Activated CD4-positive, alpha-beta memory T cell treated with anti-CD3 and anti-CD28 coated beads, Interleukin-2, amount 10 ng/mL, durations not matched to agents 7 days and 5 days (primary cell): ENCODE data around the gene CTDNEP1. TPM values are rescaled to one million over a fixed set of nuclear protein-coding genes. Genes with fewer than 3 reads are reported as not detected.

ENCODE experiments used
- CTCF ChIA-PET: fragments of 350-600 bp; sonication (Branson Sonifier 250); formaldehyde crosslinking; loops from one replicate; lab custom pipeline; 2021; ENCODE audit warnings: antibody characterized with exemption, inconsistent platforms; lab: Charles Lee
- POLR2A ChIA-PET: fragments of 350-600 bp; sonication (Branson Sonifier 250); formaldehyde crosslinking; loops from one replicate; lab custom pipeline; 2021; ENCODE audit warnings: antibody characterized with exemption; lab: Charles Lee
- DNase-seq: peaks from one replicate; pipeline ENCODE4 v3.0.0-alpha.2; 2020
- H3K27ac Mint-ChIP-seq: one replicate; pipeline ENCODE4 v1.8.0; 2021; ENCODE audit warnings: mild to moderate bottlenecking, mixed read lengths
- H3K27me3 Mint-ChIP-seq: one replicate; pipeline ENCODE4 v1.8.0; 2021; ENCODE audit warnings: mixed read lengths
- H3K36me3 Mint-ChIP-seq: one replicate; pipeline ENCODE4 v1.8.0; 2021; ENCODE audit warnings: low read depth, mixed read lengths
- H3K4me1 Mint-ChIP-seq: one replicate; pipeline ENCODE4 v1.8.0; 2021; ENCODE audit warnings: mixed read lengths
- H3K4me3 Mint-ChIP-seq: one replicate; pipeline ENCODE4 v1.8.0; 2021; ENCODE audit warnings: mild to moderate bottlenecking, mixed read lengths
- H3K9me3 Mint-ChIP-seq: one replicate; pipeline ENCODE4 v1.8.0; 2021; ENCODE audit warnings: mixed read lengths
- total RNA-seq, 2 experiments: library from RNA; stranded (reverse); gene quantifications; one replicate each; pipeline ENCODE4 v1.2.3, GENCODE V29; 2021

CTDNEP1 gene
- total RNA-seq, 2 experiments from 2014 or later, result 170 to 175 TPM

DNA sequence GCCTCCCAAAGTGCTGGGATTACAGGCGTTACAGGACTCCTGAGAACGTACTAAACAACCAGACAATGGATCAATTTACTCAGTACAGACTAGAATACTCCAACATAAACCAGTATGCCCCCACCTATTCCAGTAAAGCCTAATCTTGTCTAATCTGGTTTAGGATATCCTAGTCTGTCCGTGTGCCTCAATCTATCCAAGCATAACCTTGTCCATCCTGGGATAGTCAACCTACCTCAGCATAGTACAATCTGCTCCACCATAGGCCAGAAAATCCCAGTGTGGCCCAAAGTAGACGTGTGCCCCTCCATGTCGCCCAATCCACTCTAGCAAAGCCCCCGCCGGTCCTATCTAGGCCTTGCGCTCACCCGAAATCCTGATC lies 17.8 kb downstream of the CTDNEP1 start:
- Mint-ChIP-seq H3K27ac (peak overlapping the region; percentile 81), H3K9me3 (no peaks in the 10 kb centered on the region), H3K4me3 (peak overlapping the region; percentile 96), H3K36me3 (peaks cover 48% of the 10 kb centered on the region), H3K4me1 (peaks cover 54% of the 10 kb centered on the region), H3K27me3 (no peaks in the 10 kb centered on the region)
- ChIA-PET CTCF (interaction anchor here (6.6 kb wide), 1 partner anchor 13 kb away, joined by 44 read pairs; the partner anchor contains the start of genes ACADVL and DLG4), POLR2A (interaction anchor here (1.0 to 1.8 kb wide), 8 partner anchors 9 to 350 kb away, joined by 3 to 29 read pairs (median 6); partner anchors contain the start of genes ACADVL, CTDNEP1, DLG4 and ELP5)
- no peak for DNase-seq

DNA sequence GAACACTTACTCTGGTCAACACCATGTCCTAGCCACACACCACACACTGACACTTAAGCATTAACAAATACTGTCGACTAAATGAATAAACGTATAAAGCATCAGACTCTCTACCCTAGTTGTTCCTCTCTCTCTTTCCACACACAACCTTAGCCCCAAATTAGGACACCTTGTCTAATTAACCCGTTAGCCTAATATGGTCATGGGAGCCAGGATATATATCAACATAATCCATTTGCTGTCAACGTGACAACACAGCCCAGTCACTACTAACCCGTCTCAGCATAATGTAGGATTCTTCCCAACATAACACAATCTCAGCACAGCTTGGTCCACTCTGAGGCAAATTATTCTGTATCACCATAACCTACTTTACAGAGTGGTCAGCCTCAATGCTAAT lies 19.4 kb downstream of the CTDNEP1 start:
- Mint-ChIP-seq H3K4me3 (peak overlapping the region; percentile 0), H3K4me1 (peaks cover 53% of the 10 kb centered on the region), H3K9me3 (no peaks in the 10 kb centered on the region), H3K27me3 (no peaks in the 10 kb centered on the region), H3K36me3 (peaks cover 55% of the 10 kb centered on the region), H3K27ac (no peak overlapping the region)
- DNase-seq, result no peak
- ChIA-PET POLR2A (interaction anchor here (0.7 to 1.4 kb wide), 5 partner anchors 11 to 166 kb away, joined by 3 to 6 read pairs (median 3); no protein-coding TSS in a partner anchor), CTCF (interaction anchor here (1.0 kb wide), 1 partner anchor 64 kb away, joined by 3 read pairs; no protein-coding TSS in a partner anchor)

DNA sequence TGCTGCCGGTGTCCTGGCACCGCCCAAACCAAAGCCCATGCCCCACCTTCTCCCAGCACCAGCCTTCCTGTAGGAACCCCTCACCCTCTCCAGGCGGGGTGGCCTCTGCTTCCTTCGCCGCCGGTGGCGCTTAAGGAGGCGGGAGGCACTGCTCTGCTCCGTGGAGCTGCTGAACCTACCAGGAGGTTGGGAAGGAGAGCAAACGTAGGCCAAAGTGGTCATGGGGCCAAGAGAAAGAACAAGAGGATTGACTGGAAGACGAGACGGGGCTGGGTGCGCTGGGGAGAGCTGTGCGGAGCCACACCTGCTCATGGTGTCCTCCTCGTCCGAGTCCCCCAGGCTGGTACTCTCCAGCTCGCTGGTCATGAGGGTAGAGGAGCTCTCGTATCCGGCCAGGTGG lies 22.0 kb downstream of the CTDNEP1 start:
- no peak overlapping the region for H3K4me3 Mint-ChIP-seq
- DNase-seq, result no peak
- H3K27me3 Mint-ChIP-seq, result no peaks in the 10 kb centered on the region
- ChIA-PET POLR2A (no interaction called here), CTCF (no interaction called here)
- H3K4me1 Mint-ChIP-seq, result peaks cover 26% of the 10 kb centered on the region
- no peaks in the 10 kb centered on the region for H3K9me3 Mint-ChIP-seq
- H3K36me3 Mint-ChIP-seq, result peaks cover 48% of the 10 kb centered on the region
- no peak overlapping the region for H3K27ac Mint-ChIP-seq

DNA sequence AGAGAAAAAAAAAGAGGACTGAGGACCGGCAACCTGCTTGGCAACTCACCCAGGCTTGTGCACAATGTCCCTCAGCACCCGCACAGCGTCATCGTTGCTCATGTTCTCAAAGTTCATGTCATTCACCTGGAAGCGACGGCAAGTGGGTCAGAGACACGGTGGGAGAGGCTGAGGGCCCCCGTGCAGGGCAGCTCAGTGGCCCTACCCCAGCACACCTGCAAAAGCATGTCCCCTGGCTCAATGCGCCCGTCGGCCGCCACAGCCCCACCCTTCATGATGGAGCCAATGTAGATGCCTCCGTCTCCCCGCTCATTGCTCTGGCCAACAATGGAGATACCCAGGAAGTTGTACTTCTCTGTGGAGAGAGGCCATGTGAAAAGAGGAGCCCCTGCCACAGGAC lies 22.6 kb downstream of the CTDNEP1 start:
- H3K4me1 Mint-ChIP-seq, result peaks cover 25% of the 10 kb centered on the region
- CTCF ChIA-PET, result no interaction called here

DNA sequence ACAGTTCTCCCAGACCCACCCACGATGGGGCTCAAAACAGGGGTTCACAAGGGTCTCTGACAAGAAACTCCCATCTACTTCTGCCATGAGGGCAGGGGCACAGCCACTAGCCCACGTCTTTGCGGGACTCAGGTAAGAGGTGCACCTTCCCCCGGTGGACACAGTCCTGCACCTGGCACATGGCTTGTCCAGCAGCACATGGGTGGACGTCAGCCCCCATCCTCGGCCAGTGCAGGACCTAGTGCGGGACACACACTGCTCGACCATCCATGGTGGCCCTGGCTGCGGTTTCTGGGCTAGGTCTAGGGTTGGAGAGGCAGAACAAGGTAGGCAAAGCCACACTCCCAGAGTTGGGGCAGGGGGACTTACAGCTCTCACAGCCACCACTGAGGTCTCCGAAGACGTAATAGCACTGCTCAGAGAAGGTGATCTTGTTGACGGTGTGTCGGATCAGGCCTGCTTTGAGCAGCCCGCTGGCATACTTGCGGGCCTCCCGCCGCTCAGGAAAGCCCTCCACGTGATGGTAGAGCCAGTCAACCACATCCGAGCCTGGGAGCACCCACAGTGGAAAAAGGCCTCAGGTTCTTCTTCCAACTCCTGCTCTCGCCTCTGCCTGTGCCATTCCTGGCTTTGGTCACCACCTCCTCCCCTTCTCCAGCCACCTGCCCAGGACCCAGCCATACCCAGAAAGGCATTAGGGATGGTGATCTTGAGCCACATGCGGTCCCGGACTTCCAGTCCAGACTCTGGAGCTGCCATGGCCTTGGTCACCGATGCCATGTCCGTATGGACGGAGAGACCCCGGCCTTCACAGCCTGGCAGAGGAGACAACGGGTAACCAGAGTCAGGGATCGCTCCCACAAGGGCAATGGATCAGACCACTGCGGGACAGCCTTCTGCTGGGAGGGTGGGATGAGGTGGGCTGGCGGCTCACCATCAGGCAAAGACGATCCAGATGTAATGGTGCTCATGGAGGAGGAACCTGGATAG lies 24.5 kb downstream of the CTDNEP1 start:
- CTCF ChIA-PET, result no interaction called here
- H3K4me3 Mint-ChIP-seq, result no peak overlapping the region
- H3K27ac Mint-ChIP-seq, result no peak overlapping the region
- no peak for DNase-seq
- no peaks in the 10 kb centered on the region for H3K9me3 Mint-ChIP-seq
- H3K36me3 Mint-ChIP-seq, result peaks cover 59% of the 10 kb centered on the region
- H3K4me1 Mint-ChIP-seq, result peaks cover 10% of the 10 kb centered on the region
- POLR2A ChIA-PET, result no interaction called here
- no peaks in the 10 kb centered on the region for H3K27me3 Mint-ChIP-seq

More for the DNA sequence above, 22.6 kb downstream of the CTDNEP1 start:
- H3K27me3 Mint-ChIP-seq, result no peaks in the 10 kb centered on the region
- peaks cover 49% of the 10 kb centered on the region for H3K36me3 Mint-ChIP-seq
- H3K4me3 Mint-ChIP-seq, result no peak overlapping the region
- H3K27ac Mint-ChIP-seq, result no peak overlapping the region
- H3K9me3 Mint-ChIP-seq, result no peaks in the 10 kb centered on the region
- no peak for DNase-seq
- POLR2A ChIA-PET, result no interaction called here

DNA sequence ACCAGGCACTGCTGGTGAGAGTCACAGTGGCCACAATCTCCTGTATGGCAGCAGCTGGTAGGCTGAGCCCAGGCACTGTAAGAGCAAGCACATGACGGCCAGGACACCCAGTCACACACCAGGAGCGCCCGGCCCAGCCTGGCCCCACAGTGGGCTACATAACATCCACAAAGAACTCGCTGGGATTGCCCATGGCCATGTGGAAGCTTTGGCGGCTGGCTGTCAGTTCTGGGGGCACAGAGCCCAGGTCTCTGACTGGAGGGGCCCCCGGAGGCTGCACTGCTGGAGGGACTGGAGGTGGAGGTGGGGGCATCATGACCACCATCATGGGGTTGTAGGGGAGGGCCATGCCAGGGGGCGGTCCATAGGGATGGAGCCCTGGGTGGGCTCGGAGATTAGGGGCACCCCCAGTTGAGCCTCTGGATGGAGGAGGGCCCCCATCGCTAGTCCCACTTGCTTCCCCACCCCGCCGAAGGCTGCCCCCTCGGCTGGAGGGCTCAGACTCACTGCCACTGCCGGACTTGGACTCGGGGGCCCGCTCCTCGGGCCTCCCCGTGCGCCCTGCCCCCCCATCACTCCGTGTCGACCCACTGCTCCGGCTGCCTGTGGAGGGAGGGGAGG lies 25.7 kb downstream of the CTDNEP1 start:
- H3K4me3 Mint-ChIP-seq, result no peak overlapping the region
- no peak for DNase-seq
- H3K27me3 Mint-ChIP-seq, result no peaks in the 10 kb centered on the region
- ChIA-PET CTCF (no interaction called here), POLR2A (interaction anchor here (1.2 kb wide), 1 partner anchor 12 kb away, joined by 4 read pairs; no protein-coding TSS in a partner anchor)
- no peaks in the 10 kb centered on the region for H3K9me3 Mint-ChIP-seq
- H3K27ac Mint-ChIP-seq, result no peak overlapping the region
- peaks cover 68% of the 10 kb centered on the region for H3K36me3 Mint-ChIP-seq
- H3K4me1 Mint-ChIP-seq, result peaks cover 14% of the 10 kb centered on the region

DNA sequence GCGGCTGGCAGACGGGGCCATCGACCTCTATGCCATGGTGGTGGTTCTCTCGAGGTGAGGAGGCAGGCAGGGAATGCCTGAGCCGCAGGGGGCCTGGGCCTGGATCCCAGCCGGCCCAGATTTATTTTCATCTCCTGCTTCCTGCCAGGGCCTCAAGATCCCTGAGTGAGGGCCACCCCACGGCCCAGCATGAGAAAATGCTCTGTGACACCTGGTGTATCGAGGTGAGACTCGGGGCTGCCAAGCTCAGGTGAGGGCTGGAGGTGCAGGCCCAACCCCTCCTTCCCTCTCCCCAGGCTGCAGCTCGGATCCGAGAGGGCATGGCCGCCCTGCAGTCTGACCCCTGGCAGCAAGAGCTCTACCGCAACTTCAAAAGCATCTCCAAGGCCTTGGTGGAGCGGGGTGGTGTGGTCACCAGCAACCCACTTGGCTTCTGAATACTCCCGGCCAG lies 26.8 kb downstream of the CTDNEP1 start:
- H3K4me1 Mint-ChIP-seq, result peaks cover 21% of the 10 kb centered on the region
- CTCF ChIA-PET, result no interaction called here
- H3K4me3 Mint-ChIP-seq, result no peak overlapping the region
- H3K27me3 Mint-ChIP-seq, result no peaks in the 10 kb centered on the region
- peaks cover 68% of the 10 kb centered on the region for H3K36me3 Mint-ChIP-seq
- H3K27ac Mint-ChIP-seq, result no peak overlapping the region
- POLR2A ChIA-PET, result interaction anchor here (1.2 to 8.4 kb wide), 2 partner anchors 11 to 15 kb away, joined by 4 to 100 read pairs; partner anchors contain the start of genes GABARAP and PHF23
- no peaks in the 10 kb centered on the region for H3K9me3 Mint-ChIP-seq
- DNase-seq, result no peak

DNA sequence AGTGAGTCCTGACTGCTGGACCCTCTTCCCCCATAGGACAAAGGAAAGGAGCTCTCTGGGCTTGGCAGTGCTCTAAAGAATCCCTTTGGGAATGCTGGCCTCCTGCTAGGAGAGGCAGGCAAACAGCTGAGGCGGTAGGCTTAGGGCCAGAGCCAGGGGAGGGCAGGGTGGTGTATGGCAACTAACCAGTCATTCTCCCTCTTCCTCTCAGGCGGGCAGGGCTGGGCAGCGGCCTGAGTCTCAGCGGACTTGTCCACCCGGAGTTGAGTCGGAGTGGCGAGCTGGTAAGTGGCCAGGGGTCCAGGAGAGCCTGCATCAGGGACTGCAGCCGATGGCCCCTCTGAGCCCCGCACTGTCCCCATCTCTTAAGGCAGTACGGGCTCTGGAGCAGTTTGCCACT lies 27.4 kb downstream of the CTDNEP1 start:
- H3K27ac Mint-ChIP-seq, result no peak overlapping the region
- peaks cover 63% of the 10 kb centered on the region for H3K36me3 Mint-ChIP-seq
- H3K4me1 Mint-ChIP-seq, result peaks cover 25% of the 10 kb centered on the region
- ChIA-PET POLR2A (interaction anchor here (0.8 to 8.4 kb wide), 3 partner anchors 9 to 16 kb away, joined by 3 to 100 read pairs (median 6); partner anchors contain the start of genes DVL2, GABARAP and PHF23), CTCF (interaction anchor here (1.0 kb wide), 1 partner anchor 9 kb away, joined by 3 read pairs; no protein-coding TSS in a partner anchor)
- no peaks in the 10 kb centered on the region for H3K27me3 Mint-ChIP-seq
- DNase-seq, result no peak
- H3K9me3 Mint-ChIP-seq, result no peaks in the 10 kb centered on the region
- H3K4me3 Mint-ChIP-seq, result no peak overlapping the region

DNA sequence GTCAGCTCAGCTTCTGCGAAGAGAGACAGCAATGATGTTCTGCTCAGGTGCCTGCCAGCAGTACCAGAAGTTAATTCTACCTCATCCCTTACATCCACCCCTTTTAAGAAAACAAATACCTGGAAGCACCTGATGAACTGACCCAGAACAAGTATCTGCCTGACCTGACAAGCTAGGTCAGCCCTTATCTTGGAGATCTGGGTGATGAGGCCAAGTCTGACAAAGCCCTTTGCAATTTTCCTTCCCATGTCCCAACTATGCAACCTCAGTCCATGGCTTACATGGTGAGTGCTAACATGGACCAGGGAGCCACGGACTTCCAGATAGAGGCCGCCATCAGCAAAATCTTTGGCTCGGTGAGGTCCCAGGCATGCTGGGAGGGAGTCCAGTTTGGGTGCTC lies 28.2 kb downstream of the CTDNEP1 start:
- no peak for DNase-seq
- Mint-ChIP-seq H3K36me3 (peaks cover 56% of the 10 kb centered on the region), H3K27me3 (no peaks in the 10 kb centered on the region), H3K4me3 (no peak overlapping the region), H3K4me1 (peaks cover 30% of the 10 kb centered on the region), H3K27ac (no peak overlapping the region), H3K9me3 (no peaks in the 10 kb centered on the region)
- ChIA-PET POLR2A (interaction anchor here (0.8 to 8.4 kb wide), 3 partner anchors 10 to 17 kb away, joined by 3 to 100 read pairs (median 6); partner anchors contain the start of genes DVL2, GABARAP and PHF23), CTCF (interaction anchor here (0.6 to 5.2 kb wide), 3 partner anchors 8 to 14 kb away, joined by 3 to 44 read pairs (median 6); partner anchors contain the start of genes DVL2 and PHF23)

DNA sequence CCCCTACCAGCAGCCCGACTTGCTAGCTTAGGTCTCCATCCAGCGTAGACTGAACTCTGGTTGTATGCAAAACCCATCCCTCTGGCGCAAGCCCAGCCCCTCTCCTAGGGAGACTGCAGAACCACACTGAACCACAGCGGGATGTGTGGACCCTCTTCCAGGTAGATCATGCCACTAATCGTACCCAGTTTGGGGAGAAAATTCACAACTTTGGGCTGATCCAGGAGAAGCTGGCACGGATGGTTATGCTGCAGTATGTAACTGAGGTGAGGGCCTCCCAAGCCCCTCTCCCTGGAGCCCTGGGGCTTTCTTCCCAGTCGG lies 28.6 kb downstream of the CTDNEP1 start:
- Mint-ChIP-seq H3K4me3 (no peak overlapping the region), H3K4me1 (peaks cover 30% of the 10 kb centered on the region), H3K9me3 (no peaks in the 10 kb centered on the region), H3K36me3 (peaks cover 52% of the 10 kb centered on the region), H3K27me3 (no peaks in the 10 kb centered on the region), H3K27ac (no peak overlapping the region)
- DNase-seq, result no peak
- CTCF ChIA-PET, result interaction anchor here (5.2 kb wide), 1 partner anchor 14 kb away, joined by 44 read pairs; the partner anchor contains the start of genes DVL2 and PHF23
- POLR2A ChIA-PET, result interaction anchor here (1.8 to 8.4 kb wide), 2 partner anchors 11 to 17 kb away, joined by 6 to 100 read pairs; partner anchors contain the start of genes DVL2, GABARAP and PHF23

DNA sequence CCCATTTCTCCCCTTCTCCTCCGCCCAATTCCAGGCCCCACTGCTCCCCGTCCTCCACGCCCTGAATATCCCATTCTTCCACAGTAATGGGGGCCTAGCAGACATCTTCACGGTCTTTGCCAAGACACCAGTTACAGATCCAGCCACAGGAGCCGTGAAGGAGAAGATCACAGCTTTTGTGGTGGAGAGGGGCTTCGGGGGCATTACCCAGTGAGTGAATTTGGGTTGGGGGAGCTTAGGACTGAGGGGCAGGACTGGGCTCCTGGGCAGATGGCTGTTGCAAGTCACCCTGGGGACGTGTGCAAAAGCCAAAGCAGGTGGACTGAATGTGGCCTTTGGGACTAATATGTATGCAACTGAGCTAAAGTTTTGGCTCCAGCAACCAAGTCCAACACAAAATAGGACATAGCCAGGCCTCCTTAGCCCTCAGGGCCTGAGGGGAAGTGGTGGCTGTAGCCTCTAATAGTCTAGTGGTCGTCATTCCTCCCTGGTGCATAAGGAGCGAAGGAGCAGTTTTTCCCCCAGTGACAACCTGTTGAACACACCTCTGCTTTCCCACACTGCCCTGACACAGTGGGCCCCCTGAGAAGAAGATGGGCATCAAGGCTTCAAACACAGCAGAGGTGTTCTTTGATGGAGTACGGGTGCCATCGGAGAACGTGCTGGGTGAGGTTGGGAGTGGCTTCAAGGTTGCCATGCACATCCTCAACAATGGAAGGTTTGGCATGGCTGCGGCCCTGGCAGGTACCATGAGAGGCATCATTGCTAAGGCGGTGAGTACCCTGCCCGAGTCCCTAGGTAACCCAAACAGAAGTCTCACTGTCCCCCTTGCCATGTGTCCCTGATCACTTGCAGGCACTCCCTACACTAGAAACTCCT lies 29.2 kb downstream of the CTDNEP1 start:
- Mint-ChIP-seq H3K27me3 (no peaks in the 10 kb centered on the region), H3K4me3 (no peak overlapping the region), H3K9me3 (no peaks in the 10 kb centered on the region), H3K4me1 (peaks cover 33% of the 10 kb centered on the region), H3K27ac (no peak overlapping the region), H3K36me3 (peaks cover 50% of the 10 kb centered on the region)
- POLR2A ChIA-PET, result interaction anchor here (1.8 to 8.4 kb wide), 2 partner anchors 12 to 18 kb away, joined by 6 to 100 read pairs; partner anchors contain the start of genes DVL2, GABARAP and PHF23
- CTCF ChIA-PET, result interaction anchor here (4.0 to 5.2 kb wide), 2 partner anchors 15 to 74 kb away, joined by 44 to 61 read pairs; partner anchors contain the start of genes DVL2 and PHF23
- no peak for DNase-seq
